SJSA1 (cell line): ENCODE results near the gene SHROOM3. TPM values are rescaled to one million over a fixed set of nuclear protein-coding genes. Genes with fewer than 3 reads are reported as not detected.
A peak's percentile ranks its signal among the peaks of the same experiment; 100 is the strongest.

Experiments used
- DNase-seq, 2 experiments: peaks; one replicate each; pipeline ENCODE4 v3.0.0-alpha.2; 2015 to 2020; ENCODE audit warnings: low spot score in 2 of 2, low read depth in 1 of 2
- H3K27ac ChIP-seq: fragments of 250-450 bp; sonication (Bioruptor Pico); 2 replicates; pipeline ENCODE4 v1.5.1; 2020; ENCODE audit warnings: mild to moderate bottlenecking, moderate library complexity
- H3K27me3 ChIP-seq: fragments of 250-450 bp; sonication (Bioruptor Pico); replicated peaks from 2 replicates; pipeline ENCODE4 v1.5.1; 2020; ENCODE audit warnings: mild to moderate bottlenecking, moderate library complexity
- H3K36me3 ChIP-seq: fragments of 250-450 bp; sonication (Bioruptor Pico); 2 replicates; pipeline ENCODE4 v1.5.1; 2020; ENCODE audit warnings: mild to moderate bottlenecking
- H3K4me1 ChIP-seq: fragments of 250-450 bp; sonication (Bioruptor Pico); replicated peaks from 2 replicates; pipeline ENCODE4 v1.6.1; 2021; ENCODE audit warnings: mild to moderate bottlenecking
- H3K4me3 ChIP-seq: fragments of 250-450 bp; sonication (Bioruptor Pico); 2 replicates; pipeline ENCODE4 v1.5.1; 2020; ENCODE audit warnings: mild to moderate bottlenecking
- H3K9me3 ChIP-seq: fragments of 250-450 bp; sonication (Bioruptor Pico); replicated peaks from 2 replicates; pipeline ENCODE4 v1.5.1; 2020; ENCODE audit warnings: mild to moderate bottlenecking
- total RNA-seq: library from RNA; depleted of rRNA; stranded (reverse); fragments of >200 nt; shearing (Covaris generic); gene quantifications from 2 replicates; pipeline ENCODE4 v1.2.3, GENCODE V29; 2014

SHROOM3 gene
- total RNA-seq, 1 experiment from 2014 or later: 18.7 TPM

DNA sequence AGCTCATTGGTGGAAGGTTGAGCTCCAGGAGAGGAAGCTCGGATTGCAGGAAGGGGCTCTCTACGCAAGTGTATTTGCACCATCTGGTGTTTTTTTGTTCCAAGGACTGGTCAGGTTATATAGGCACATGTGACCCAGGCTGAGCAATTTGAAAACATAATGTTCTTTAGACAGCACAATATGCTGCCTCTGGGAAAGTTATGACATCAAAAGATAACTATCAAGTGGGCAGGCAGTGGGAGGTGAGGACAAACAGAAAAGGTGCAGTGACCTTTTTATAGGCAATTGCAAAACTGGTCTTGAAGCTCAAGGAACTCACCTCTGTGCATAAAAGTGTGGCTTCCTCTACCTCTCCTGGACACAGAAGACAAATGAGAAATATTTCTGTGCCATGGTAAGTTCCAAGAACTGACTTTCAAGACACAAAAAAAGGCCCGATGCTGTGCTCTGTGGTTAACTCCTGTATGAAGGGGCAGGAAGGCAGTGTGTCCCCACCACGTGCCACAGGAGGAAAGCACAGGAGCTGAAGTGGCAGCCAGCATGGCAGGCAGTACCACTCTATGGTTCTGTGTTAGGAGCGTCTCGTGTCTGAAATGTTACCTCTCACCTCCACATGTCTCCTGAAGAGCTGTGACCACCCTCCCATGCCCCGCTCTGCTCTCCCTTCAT, 128.6 kb downstream of the SHROOM3 start:
- H3K9me3 ChIP-seq: no peaks in the 10 kb centered on the region
- DNase-seq: no peak
- H3K4me3 ChIP-seq: no peak overlapping the region
- H3K4me1 ChIP-seq: peaks cover 81% of the 10 kb centered on the region
- no peaks in the 10 kb centered on the region for H3K36me3 ChIP-seq
- H3K27ac ChIP-seq: peak overlapping the region; percentile 90
- no peaks in the 10 kb centered on the region for H3K27me3 ChIP-seq

- Histone ChIP-seq H3K36me3 (no peaks in the 10 kb centered on the region), H3K9me3 (no peaks in the 10 kb centered on the region), H3K27ac (peak overlapping the region; percentile 90), H3K27me3 (no peaks in the 10 kb centered on the region), H3K4me3 (no peak overlapping the region), H3K4me1 (peaks cover 86% of the 10 kb centered on the region)
- DNase-seq: peak in 1 of 2 experiments; percentile 57
Observed at GRCh38 chr4:76564123-76564915, 129.3 kb downstream of the SHROOM3 start.

DNA sequence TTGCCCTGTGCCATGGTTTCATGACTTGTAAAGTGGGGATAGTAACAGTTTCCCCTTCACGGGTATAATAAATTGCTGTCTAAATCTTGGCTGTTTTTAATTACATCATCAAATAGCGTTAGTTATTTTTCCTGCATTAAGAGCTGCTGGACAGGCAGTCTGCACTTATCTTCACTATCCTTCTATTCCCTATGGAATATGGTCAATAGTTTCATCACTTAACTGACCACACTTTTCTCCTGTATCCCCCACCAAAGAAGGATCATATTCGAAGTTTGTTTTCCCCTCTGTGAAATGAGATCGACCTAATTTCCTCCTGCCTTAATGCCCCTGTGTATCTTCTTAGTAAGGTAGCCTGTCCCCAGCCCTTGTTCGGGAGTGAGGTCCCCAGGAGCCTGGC, 133.2 kb downstream of the SHROOM3 start:
- no peaks in the 10 kb centered on the region for H3K9me3 ChIP-seq
- H3K4me1 ChIP-seq: peaks cover 86% of the 10 kb centered on the region
- H3K4me3 ChIP-seq: no peak overlapping the region
- H3K27ac ChIP-seq: no peak overlapping the region
- no peak for DNase-seq
- H3K27me3 ChIP-seq: no peaks in the 10 kb centered on the region
- H3K36me3 ChIP-seq: no peaks in the 10 kb centered on the region

- Histone ChIP-seq H3K27me3 (no peaks in the 10 kb centered on the region), H3K9me3 (no peaks in the 10 kb centered on the region), H3K27ac (peak overlapping the region; percentile 75), H3K36me3 (no peaks in the 10 kb centered on the region), H3K4me3 (no peak overlapping the region), H3K4me1 (peaks cover 76% of the 10 kb centered on the region)
- no peak for DNase-seq
Observed at GRCh38 chr4:76569225-76569624, 134.2 kb downstream of the SHROOM3 start.

- H3K27me3 ChIP-seq: no peaks in the 10 kb centered on the region
Observed at GRCh38 chr4:76569706-76570105, 134.7 kb downstream of the SHROOM3 start.

GRCh38 chr4:76570141-76570973, 135.3 kb downstream of the SHROOM3 start:
- Histone ChIP-seq H3K9me3 (no peaks in the 10 kb centered on the region), H3K4me1 (peaks cover 65% of the 10 kb centered on the region)
- peak; percentile 75 to 89 for DNase-seq

More at GRCh38 chr4:76569706-76570105, 134.7 kb downstream of the SHROOM3 start:
- no peaks in the 10 kb centered on the region for H3K36me3 ChIP-seq
- H3K27ac ChIP-seq: peak overlapping the region; percentile 75
- DNase-seq: peak in 1 of 2 experiments; percentile 33
- no peaks in the 10 kb centered on the region for H3K9me3 ChIP-seq
- H3K4me3 ChIP-seq: no peak overlapping the region
- peaks cover 71% of the 10 kb centered on the region for H3K4me1 ChIP-seq

GRCh38 chr4:76571274-76571673, 136.2 kb downstream of the SHROOM3 start:
- no peak overlapping the region for H3K4me3 ChIP-seq
- no peaks in the 10 kb centered on the region for H3K9me3 ChIP-seq
- H3K27ac ChIP-seq: peak overlapping the region; percentile 75
- DNase-seq: no peak
- H3K4me1 ChIP-seq: peaks cover 61% of the 10 kb centered on the region
- no peaks in the 10 kb centered on the region for H3K36me3 ChIP-seq
- no peaks in the 10 kb centered on the region for H3K27me3 ChIP-seq

More at GRCh38 chr4:76570141-76570973, 135.3 kb downstream of the SHROOM3 start:
- Histone ChIP-seq H3K27ac (peak overlapping the region; percentile 75), H3K27me3 (no peaks in the 10 kb centered on the region), H3K4me3 (no peak overlapping the region), H3K36me3 (no peaks in the 10 kb centered on the region)

GRCh38 chr4:76572224-76572623, 137.2 kb downstream of the SHROOM3 start:
- Histone ChIP-seq H3K27me3 (no peaks in the 10 kb centered on the region), H3K36me3 (no peaks in the 10 kb centered on the region), H3K27ac (no peak overlapping the region), H3K4me3 (no peak overlapping the region), H3K9me3 (no peaks in the 10 kb centered on the region), H3K4me1 (peaks cover 52% of the 10 kb centered on the region)
- DNase-seq: no peak

DNA sequence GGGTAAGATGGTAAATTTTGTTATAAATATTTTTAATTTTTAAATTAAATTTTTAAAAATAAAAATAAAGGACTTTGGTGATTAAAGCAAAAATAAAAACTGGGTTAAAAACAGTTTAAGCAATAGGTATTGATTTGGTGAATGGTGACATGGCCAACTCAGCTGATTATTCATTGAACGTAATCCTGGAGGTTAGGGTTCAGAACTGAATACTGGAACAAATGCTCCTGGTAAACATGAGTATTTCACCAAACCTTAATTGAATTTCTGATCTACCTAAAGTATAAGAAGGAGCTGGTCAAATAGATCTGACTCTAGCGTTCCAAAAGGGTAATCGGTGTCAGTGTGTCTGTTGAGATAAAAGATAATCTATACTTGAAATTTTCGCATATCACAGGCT, 141.8 kb downstream of the SHROOM3 start:
- DNase-seq: no peak

GRCh38 chr4:76578002-76578560, 143.1 kb downstream of the SHROOM3 start:
- no peaks in the 10 kb centered on the region for H3K9me3 ChIP-seq
- no peaks in the 10 kb centered on the region for H3K36me3 ChIP-seq
- no peaks in the 10 kb centered on the region for H3K27me3 ChIP-seq
- H3K4me3 ChIP-seq: no peak overlapping the region
- H3K27ac ChIP-seq: no peak overlapping the region
- peaks cover 10% of the 10 kb centered on the region; the same call in 1 of the 2 replicates for H3K4me1 ChIP-seq
- no peak for DNase-seq

More for the DNA sequence above, 141.8 kb downstream of the SHROOM3 start:
- Histone ChIP-seq H3K27me3 (no peaks in the 10 kb centered on the region), H3K9me3 (no peaks in the 10 kb centered on the region), H3K4me3 (no peak overlapping the region), H3K36me3 (no peaks in the 10 kb centered on the region), H3K4me1 (peaks cover 14% of the 10 kb centered on the region), H3K27ac (no peak overlapping the region)

DNA sequence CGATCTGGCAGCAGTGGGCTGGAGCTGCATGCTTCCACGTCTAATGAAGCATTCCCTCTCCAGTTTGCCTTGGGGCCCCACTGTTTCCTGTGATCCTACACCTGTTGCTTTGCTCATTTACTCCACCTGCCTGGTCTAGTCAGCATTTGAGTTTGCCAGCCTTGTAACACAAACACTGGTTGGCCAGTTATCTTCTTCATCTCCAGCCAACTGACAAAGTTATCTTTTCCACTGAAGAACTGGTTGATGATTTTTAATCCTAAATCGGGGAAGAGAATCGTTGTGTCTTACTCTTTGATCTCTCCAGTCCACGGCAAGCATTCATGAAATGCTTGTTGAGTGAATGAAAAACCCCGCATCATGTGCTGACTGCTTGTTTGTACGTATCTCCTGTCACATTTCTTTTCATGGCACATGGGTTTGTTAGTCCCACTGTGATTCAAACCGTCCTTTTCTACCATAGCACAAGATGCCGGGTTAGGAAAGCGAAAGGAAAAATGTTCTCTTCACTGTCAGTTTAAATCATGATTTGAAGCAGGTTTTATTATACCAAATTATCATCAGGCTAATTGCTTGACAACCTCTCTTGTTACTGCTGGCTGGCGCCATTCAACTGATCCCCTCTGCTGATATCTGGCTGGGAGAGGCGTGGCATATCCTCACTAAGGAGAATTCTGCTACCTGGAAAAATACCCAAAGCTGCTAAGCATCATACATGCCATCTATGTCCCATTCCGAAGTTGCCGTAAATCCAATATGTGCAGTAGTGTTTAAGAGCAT, 144.8 kb downstream of the SHROOM3 start:
- no peaks in the 10 kb centered on the region for H3K36me3 ChIP-seq
- no peak overlapping the region for H3K27ac ChIP-seq
- no peak for DNase-seq
- H3K4me3 ChIP-seq: no peak overlapping the region
- peaks cover 10% of the 10 kb centered on the region; the same call in 1 of the 2 replicates for H3K4me1 ChIP-seq
- no peaks in the 10 kb centered on the region for H3K9me3 ChIP-seq
- no peaks in the 10 kb centered on the region for H3K27me3 ChIP-seq

DNA sequence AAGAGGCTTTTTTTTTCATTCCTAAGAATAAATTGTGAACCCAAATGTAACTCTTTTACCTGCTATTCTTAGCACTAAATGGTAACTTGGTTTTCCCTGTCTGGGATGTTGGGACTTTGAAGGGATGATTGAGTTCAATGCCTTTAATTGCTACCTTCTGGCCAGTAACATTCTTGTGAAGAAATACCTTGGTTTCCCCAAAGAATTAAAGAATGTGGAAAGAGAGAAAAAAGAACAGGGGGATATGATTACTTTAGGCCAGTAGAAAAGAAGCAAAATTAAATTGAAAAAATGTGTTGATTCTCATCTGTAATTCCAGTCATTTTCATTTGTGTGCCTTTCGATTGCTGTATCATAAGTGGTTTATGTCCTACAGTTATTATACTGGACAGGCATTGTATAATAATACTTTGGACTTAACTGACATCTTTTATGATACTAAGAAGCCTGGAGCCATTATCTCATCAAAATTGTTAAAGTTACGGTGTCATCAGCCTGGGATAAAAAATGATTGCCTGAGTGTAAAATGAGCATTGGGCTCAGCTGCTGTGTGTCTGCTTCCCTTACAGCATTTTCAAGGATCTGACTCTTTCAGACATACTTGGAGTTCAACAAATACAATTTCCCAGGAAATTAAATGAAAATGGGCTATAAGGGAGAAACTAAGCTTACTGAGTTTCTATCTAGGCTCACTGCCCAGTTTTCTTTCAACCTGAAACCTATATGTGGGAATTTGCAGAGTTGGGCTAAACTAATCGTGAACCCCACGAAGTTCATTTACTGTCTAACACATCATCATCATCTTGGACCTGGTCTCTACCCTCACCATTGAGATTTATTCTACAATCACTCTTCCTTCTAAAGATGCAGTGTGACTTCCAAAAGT, 146.3 kb downstream of the SHROOM3 start:
- Histone ChIP-seq H3K27me3 (no peaks in the 10 kb centered on the region), H3K36me3 (no peaks in the 10 kb centered on the region), H3K27ac (no peak overlapping the region), H3K4me3 (no peak overlapping the region), H3K9me3 (no peaks in the 10 kb centered on the region), H3K4me1 (peaks cover 6% of the 10 kb centered on the region; the same call in 1 of the 2 replicates)
- DNase-seq: no peak
